Kasumi-1 (cell line): ENCODE results near the gene KCTD21.

ENCODE experiments used
- DNase-seq, 2 experiments: peaks; one replicate each; lab custom pipeline; 2025; lab: John Stamatoyannopoulos, UW

The KCTD21 gene

GRCh38 chr11:78200553-78200952 lies 12.1 kb upstream of the KCTD21 start:
- no peak for DNase-seq

- DNase-seq = no peak
These were observed 11.6 kb upstream of the KCTD21 start for GRCh38 chr11:78200061-78200460.

- DNase-seq = no peak
These were observed 11.2 kb upstream of the KCTD21 start for GRCh38 chr11:78199653-78200015.

GRCh38 chr11:78199015-78199652 lies 10.7 kb upstream of the KCTD21 start:
- DNase-seq = no peak

- no peak for DNase-seq
These were observed 9.4 kb upstream of the KCTD21 start for GRCh38 chr11:78197816-78198215.

- no peak for DNase-seq
These were observed 8.2 kb upstream of the KCTD21 start for GRCh38 chr11:78196661-78197091.

GRCh38 chr11:78195917-78196560 lies 7.6 kb upstream of the KCTD21 start:
- no peak for DNase-seq

- DNase-seq = no peak
These were observed 6.1 kb upstream of the KCTD21 start for GRCh38 chr11:78194490-78194889.

- no peak for DNase-seq
These were observed 5.4 kb upstream of the KCTD21 start for GRCh38 chr11:78193806-78194205.

- DNase-seq = no peak
These were observed 4.5 kb upstream of the KCTD21 start for GRCh38 chr11:78192911-78193351.

GRCh38 chr11:78192223-78192719 lies 3.8 kb upstream of the KCTD21 start:
- DNase-seq = no peak

- no peak for DNase-seq
These were observed 2.6 kb upstream of the KCTD21 start for GRCh38 chr11:78190871-78191538.

GRCh38 chr11:78190374-78190773 lies 1.9 kb upstream of the KCTD21 start:
- DNase-seq = no peak

- DNase-seq = no peak
These were observed 1.4 kb upstream of the KCTD21 start for GRCh38 chr11:78189851-78190250.

- DNase-seq = no peak
These were observed 823 bp upstream of the KCTD21 start for GRCh38 chr11:78189174-78189724.

- DNase-seq = peak in 1 of 2 experiments; percentile 91
These were observed 800 bp downstream of the KCTD21 start for GRCh38 chr11:78187366-78188285.

GRCh38 chr11:78181185-78181584 lies 7.2 kb downstream of the KCTD21 start:
- peak in 1 of 2 experiments; percentile 2 for DNase-seq

- no peak for DNase-seq
These were observed 7.7 kb downstream of the KCTD21 start for GRCh38 chr11:78180751-78181150.

- no peak for DNase-seq
These were observed 8.9 kb downstream of the KCTD21 start for GRCh38 chr11:78179459-78180071.

- no peak for DNase-seq
These were observed 11.2 kb downstream of the KCTD21 start for GRCh38 chr11:78177216-78177615.

GRCh38 chr11:78176605-78177141 lies 11.8 kb downstream of the KCTD21 start:
- DNase-seq = no peak
